ENCODE data around the gene DEGS2. TPM values are rescaled to one million over a fixed set of nuclear protein-coding genes. Genes with fewer than 3 reads are reported as not detected.
A peak's percentile ranks its signal among the peaks of the same experiment; 100 is the strongest.
"Not testable (repeated sequence)": the region's sequence is repeated elsewhere in the genome, so short reads cannot be mapped to it uniquely, and the experiment has no call there.

DEGS2 gene
- total RNA-seq, 3 donors from 2014 or later, result 1.1 to 12.0 (median 10.2) TPM

DNA sequence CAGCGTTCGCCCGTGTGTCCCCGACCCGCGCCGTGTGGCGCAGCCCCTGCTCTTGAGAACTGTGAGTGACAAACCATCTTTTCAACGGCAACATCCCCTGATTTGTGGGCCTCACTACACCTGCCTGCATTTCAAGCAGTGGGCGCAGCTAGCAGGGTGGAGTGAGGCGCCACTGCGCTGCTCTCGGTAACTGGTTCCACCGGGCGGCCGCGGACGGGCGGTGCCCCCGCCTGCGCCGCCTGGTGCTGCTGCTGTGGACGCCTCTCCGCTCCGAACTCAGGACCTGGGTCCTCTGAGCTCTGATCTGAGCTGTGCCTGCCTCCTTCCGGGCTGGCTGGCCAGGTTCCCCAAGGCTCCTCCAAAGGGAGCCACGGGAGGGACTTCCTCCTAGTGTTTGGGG is 5.9 kb upstream of the DEGS2 start:
- TF ChIP-seq POLR2A (IDR thresholded peaks at IDR 0.05) (no peak), POLR2AphosphoS5 (IDR thresholded peaks at IDR 0.05) (no peak)
- TF ChIP-seq, protein P1, sequence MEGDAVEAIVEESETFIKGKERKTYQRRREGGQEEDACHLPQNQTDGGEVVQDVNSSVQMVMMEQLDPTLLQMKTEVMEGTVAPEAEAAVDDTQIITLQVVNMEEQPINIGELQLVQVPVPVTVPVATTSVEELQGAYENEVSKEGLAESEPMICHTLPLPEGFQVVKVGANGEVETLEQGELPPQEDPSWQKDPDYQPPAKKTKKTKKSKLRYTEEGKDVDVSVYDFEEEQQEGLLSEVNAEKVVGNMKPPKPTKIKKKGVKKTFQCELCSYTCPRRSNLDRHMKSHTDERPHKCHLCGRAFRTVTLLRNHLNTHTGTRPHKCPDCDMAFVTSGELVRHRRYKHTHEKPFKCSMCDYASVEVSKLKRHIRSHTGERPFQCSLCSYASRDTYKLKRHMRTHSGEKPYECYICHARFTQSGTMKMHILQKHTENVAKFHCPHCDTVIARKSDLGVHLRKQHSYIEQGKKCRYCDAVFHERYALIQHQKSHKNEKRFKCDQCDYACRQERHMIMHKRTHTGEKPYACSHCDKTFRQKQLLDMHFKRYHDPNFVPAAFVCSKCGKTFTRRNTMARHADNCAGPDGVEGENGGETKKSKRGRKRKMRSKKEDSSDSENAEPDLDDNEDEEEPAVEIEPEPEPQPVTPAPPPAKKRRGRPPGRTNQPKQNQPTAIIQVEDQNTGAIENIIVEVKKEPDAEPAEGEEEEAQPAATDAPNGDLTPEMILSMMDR (IDR thresholded peaks at IDR 0.05), result peak in 1 of 3 donors; percentile 20
- H3K27me3 ChIP-seq, result no peaks in the 10 kb centered on the region
- H3K4me1 ChIP-seq, result no peaks in the 10 kb centered on the region
- H3K4me3 ChIP-seq, result no peak overlapping the region
- intact Hi-C loops (cut with DNase I; ENCODE audit: low total_unique reads), result no loop called here
- no peak for DNase-seq (ENCODE audit: low spot score in 2 of 2)
- no peaks in the 10 kb centered on the region for H3K36me3 ChIP-seq
- no peak overlapping the region for H3K27ac ChIP-seq
- H3K9me3 ChIP-seq, result no peaks in the 10 kb centered on the region

DNA sequence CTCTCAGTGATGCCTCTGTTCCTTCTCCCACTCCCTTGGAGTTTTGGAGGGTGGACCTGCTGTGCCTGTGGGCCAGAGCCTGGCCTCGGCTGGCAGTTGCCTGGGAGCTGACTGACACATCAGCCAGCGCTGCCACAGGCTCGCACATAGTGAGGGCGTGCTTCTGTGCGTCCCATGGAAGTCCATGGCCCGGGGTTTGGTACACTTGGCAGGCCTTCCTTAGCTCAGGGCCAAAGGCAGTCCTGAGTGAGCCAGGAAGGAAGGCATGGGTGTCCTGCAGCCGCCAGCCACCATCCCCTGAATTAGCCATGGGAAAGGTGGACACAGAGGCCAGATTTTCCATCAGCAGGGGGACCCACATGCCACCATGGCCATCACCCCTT is 1.1 kb upstream of the DEGS2 start:
- no peak overlapping the region for H3K27ac ChIP-seq
- TF ChIP-seq, protein P1 (IDR thresholded peaks at IDR 0.05), result no peak
- TF ChIP-seq POLR2A (IDR thresholded peaks at IDR 0.05) (no peak), POLR2AphosphoS5 (IDR thresholded peaks at IDR 0.05) (no peak)
- intact Hi-C loops (cut with DNase I; ENCODE audit: low total_unique reads), result no loop called here
- peaks cover 0 to 6% of the 10 kb centered on the region in 2 donors for H3K4me1 ChIP-seq
- H3K36me3 ChIP-seq, result no peaks in the 10 kb centered on the region
- no peaks in the 10 kb centered on the region for H3K9me3 ChIP-seq
- no peak for DNase-seq (ENCODE audit: low spot score in 2 of 2)
- no peak overlapping the region for H3K4me3 ChIP-seq
- H3K27me3 ChIP-seq, result peaks cover 0 to 3% of the 10 kb centered on the region in 2 donors

DNA sequence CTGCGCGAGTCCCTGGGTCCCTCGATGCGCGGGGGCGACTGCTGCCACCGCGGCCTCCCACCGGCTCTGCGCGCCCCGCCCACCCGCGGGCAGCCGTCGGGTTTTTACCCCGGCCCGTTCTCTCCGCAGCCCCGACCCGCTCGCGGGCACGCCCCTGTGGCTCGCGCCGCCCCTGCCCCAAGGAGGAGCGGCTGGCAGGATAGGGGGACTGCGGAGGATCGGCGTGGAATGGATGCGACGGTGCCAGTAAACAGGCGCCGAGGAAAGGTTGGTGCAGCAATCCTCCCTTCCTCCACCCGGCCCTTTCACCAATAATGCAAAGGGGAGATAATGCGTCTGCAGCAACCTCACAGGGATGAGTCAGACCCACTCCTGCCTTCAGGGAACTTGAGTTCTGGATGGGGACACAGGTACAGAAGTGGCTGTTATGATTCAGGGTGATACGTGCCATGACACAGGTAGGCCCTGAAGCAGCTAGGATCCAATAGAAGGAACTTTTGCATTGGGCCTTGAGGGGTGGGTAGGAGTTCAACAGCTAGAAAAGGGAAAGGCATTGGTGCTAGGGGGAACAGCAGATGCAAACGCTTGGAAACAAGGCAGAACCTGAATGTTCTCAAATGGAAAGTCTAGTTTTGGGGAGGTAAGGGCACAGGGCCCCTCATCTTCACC is 554 bp upstream of the DEGS2 start:
- Histone ChIP-seq H3K27ac (no peak overlapping the region), H3K4me1 (peaks cover 0 to 9% of the 10 kb centered on the region in 2 donors), H3K27me3 (peaks cover 0 to 3% of the 10 kb centered on the region in 2 donors), H3K36me3 (no peaks in the 10 kb centered on the region), H3K9me3 (peaks cover 0 to 2% of the 10 kb centered on the region in 2 donors), H3K4me3 (peak overlapping the region in 2 of 3 donors; percentile 62 to 72)
- DNase-seq (ENCODE audit: low spot score in 2 of 2), result no peak
- intact Hi-C loops (cut with DNase I; ENCODE audit: low total_unique reads), result no loop called here
- TF ChIP-seq, protein P1 (IDR thresholded peaks at IDR 0.05), result no peak
- TF ChIP-seq POLR2AphosphoS5 (IDR thresholded peaks at IDR 0.05) (no peak), POLR2A (IDR thresholded peaks at IDR 0.05) (no peak)

DNA sequence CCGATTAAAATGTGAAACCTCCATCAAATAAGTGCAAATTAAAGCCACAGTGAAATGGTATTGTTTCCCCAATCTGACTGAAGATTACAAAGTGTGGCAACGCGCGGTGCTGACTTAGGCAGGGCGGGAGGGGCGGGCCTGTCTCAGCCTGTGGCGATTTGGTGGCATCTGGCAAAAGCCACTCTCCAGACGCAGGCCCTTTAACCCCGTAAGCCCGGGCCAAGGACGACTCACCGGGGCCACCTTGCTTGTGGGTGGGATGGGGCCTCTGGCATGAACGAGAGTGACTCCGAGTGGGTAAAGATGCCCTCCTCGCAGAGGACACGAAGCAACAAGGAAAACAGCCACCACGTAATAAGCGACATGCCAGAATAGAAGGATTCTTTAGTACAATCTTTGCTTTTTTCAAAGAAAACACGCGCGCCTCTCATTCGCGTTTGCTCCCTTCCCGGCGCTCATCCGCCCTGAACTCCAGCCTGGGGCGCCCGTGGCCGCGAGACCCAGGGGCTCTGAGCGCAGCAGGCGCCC is 815 bp downstream of the DEGS2 start:
- Histone ChIP-seq H3K4me3 (peak overlapping the region; percentile 22 to 72 (median 62)), H3K9me3 (peaks cover 0 to 7% of the 10 kb centered on the region in 2 donors), H3K4me1 (peaks cover 0 to 9% of the 10 kb centered on the region in 2 donors), H3K27me3 (peaks cover 0 to 3% of the 10 kb centered on the region in 2 donors), H3K27ac (no peak overlapping the region), H3K36me3 (no peaks in the 10 kb centered on the region)
- no peak for DNase-seq (ENCODE audit: low spot score in 2 of 2)
- TF ChIP-seq POLR2A (IDR thresholded peaks at IDR 0.05), result no peak
- TF ChIP-seq, protein P1 (IDR thresholded peaks at IDR 0.05), result no peak
- no peak for TF ChIP-seq POLR2AphosphoS5 (IDR thresholded peaks at IDR 0.05)
- intact Hi-C loops (cut with DNase I; ENCODE audit: low total_unique reads), result no loop called here

DNA sequence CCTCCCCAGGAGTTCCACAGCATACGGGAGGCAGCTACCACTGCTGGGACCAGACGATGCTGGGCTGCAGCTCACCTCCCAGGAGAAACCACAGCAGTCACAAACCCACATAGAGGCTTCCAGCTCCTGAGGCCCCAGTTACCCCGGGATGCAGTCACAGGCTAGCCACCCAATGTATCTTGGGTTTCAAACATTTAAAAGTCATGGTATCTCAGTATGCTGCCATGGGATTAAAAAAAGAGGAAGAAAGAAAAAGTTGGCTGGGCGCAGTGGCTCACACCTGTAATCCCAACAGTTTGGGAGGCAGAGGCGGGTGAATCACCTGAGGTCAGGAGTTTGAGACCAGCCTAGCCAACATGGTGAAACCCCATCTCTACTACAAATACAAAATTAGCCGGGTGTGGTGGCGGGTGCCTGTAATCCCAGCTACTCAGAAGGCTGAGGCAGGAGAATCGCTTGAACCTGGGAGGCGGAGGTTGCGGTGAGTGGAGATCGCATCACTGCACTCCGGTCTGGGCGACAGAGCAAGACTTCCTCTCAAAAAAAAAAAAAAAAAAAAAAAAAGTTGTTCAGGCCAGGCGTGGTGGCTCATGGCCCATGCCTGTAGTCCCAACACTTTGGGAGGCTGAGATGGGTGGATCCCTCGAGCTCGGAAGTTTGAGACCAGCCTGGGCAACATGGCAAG is 1.8 kb downstream of the DEGS2 start:
- DNase-seq (ENCODE audit: low spot score in 2 of 2); H3K9me3 ChIP-seq; H3K27me3 ChIP-seq; H3K36me3 ChIP-seq; H3K4me3 ChIP-seq; H3K4me1 ChIP-seq; intact Hi-C loops (cut with DNase I; ENCODE audit: low total_unique reads): not testable (repeated sequence)
- peak overlapping the region in 1 of 2 donors; percentile 75 for H3K27ac ChIP-seq
